HuH-7.5 (cell line): ENCODE data around the gene SH3RF1.

ENCODE experiments used
- DNase-seq: peaks from one replicate; pipeline ENCODE4 v3.0.0; 2011; ENCODE audit warnings: low spot score

The SH3RF1 gene

DNA sequence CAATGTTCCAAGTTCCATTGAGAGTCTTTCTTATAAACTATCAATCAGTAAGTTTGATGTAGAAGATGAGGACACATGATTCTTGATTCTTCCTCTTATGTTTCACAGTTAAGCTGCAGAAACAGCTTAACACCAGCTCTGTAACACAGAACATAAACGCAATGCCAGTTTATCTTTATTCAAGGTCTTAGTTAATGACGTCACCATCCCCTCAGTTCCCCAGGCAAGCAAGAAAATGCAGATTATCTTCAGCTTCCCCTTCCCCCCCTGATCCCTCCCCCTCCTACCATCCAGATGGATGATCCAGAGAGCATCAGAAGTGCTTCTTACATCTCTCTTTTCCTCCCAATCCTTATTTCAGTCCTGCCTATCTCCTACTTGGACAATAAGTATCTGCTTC, 4.4 kb upstream of the SH3RF1 start:
- no peak for DNase-seq

- no peak for DNase-seq
These were observed 3.3 kb upstream of the SH3RF1 start for GRCh38 chr4:169274033-169274432.

DNA sequence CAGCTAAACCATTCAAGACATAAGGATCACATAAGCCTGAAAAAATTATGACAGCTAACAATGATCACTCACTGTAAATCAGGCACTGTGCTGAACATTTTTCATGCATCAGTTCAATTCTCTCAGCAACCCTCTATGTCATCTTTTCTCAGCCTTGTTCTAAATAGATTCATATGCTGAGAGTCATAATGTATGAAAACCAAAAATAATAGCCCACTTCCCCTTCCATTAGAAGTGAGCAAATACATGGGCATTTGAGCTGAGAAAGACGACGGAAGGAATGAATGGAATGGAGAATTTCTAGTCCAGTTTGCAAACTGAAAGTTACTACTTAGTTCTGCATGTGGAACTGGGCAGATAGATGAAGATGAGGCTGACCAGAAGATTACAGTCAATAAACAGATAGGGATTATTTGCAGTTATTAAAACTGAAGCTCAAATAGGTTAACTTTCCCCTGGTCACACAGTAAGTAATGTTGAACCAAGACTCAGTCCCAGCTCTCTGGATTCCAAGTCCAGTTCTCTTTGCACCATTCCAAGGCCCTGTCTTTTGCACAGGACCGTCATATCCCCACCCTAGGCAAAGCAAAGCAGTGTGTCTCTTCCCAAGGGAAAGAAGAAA, 1.6 kb upstream of the SH3RF1 start:
- DNase-seq = no peak

DNA sequence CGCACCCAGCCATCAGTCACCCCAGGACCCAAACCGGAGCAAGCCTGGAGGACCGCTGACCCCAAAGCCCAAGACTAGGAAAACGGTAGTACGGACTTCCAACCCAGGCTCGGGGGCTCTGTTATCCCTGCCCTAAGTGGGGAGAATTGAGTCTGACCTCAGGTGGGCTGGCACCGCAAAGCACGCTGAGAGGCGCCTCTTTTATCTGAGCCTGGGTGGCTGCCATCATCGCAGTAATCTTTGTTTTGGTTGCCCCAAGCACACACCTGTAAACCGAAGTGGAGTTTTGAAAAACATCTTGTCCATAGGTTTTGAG, 894 bp upstream of the SH3RF1 start:
- no peak for DNase-seq

- DNase-seq = peak; percentile 58
These were observed 593 bp downstream of the SH3RF1 start for GRCh38 chr4:169269916-169270809.

- peak; percentile 25 for DNase-seq
These were observed 1.6 kb downstream of the SH3RF1 start for GRCh38 chr4:169268951-169269760.

DNA sequence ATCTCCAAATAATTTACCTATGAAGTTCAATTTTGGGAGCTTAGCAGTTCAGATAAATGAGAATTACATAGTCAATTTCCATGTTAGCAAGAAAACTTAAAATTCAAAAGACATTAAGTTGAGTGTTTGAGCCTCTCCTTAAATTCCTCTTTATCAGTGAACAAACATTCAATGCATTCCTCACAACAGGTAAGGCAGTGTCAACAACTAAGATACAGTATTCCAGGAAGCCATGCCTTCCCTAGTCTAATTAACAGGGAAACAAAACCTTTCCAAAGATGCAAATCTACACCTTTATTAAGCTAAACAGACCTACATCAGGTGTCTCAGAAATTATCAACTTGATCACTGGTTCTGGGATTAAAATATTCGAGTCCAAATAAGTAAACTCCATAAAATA, 3.7 kb downstream of the SH3RF1 start:
- no peak for DNase-seq

- DNase-seq = no peak
These were observed 4.1 kb downstream of the SH3RF1 start for GRCh38 chr4:169266661-169267060.

- no peak for DNase-seq
These were observed 4.7 kb downstream of the SH3RF1 start for GRCh38 chr4:169266081-169266480.

GRCh38 chr4:169263791-169264392, 6.9 kb downstream of the SH3RF1 start:
- no peak for DNase-seq

DNA sequence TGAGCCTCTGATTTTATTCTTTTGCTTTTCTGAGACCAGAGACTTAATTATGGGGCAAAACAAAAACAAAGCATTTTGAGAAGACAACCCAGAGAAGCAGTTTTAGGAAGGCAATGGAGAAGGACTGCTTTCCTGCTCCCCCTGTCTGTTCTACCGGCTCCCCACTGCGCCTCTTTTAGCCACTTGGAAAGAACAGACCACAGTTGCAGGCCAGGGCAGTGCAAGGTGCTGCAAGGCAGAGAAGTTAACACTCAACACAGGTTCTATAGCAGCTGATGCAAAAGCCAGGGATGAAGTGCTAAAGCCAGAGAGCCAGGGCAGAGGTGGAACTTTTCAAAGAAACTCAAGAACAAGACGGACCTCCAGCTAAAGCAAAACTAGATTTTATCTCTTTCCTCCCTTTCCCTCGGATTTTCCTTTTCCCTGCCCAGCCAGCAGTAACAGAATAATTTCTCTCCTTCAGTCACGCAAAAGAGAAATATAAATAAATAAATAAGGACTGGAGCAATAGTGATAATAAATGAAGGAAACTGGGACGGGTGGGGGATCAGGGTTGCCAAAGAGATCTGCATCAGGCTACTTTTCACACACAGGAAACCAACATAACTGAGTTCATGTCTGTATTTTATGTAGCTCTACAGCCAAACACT, 10.4 kb downstream of the SH3RF1 start:
- DNase-seq = no peak

- no peak for DNase-seq
These were observed 11.5 kb downstream of the SH3RF1 start for GRCh38 chr4:169259271-169259670.

- DNase-seq = no peak
These were observed 12.6 kb downstream of the SH3RF1 start for GRCh38 chr4:169258141-169258540.

GRCh38 chr4:169256856-169257761, 13.6 kb downstream of the SH3RF1 start:
- no peak for DNase-seq

- DNase-seq = no peak
These were observed 14.6 kb downstream of the SH3RF1 start for GRCh38 chr4:169256101-169256612.

DNA sequence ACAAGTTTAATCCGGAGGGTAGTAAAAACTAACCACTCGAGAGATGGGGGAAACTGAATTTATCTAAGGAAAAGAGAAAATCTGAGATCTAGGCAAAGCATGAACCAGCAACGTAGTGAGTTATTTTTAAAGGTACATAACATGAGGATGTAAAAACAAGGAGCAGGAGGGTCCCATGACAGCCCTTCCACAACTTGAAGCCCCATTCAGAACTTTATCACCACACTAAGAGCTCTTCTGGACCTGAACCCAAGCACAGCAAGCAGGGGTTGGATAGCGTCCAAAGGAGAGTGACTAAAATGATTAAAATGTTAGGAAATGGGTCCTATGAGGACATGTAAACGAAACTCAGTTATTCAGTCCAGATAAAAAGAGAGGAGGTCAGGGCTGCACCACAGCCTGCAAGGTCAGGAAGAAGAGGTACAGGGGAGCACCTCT, 16.2 kb downstream of the SH3RF1 start:
- DNase-seq = no peak

- no peak for DNase-seq
These were observed 16.9 kb downstream of the SH3RF1 start for GRCh38 chr4:169253904-169254303.

- no peak for DNase-seq
These were observed 17.6 kb downstream of the SH3RF1 start for GRCh38 chr4:169253113-169253671.

GRCh38 chr4:169252339-169253112, 18.2 kb downstream of the SH3RF1 start:
- DNase-seq = no peak
